ENCODE results near the gene LAMA2. TPM values are rescaled to one million over a fixed set of nuclear protein-coding genes. Genes with fewer than 3 reads are reported as not detected.

Gene LAMA2
- polyA plus RNA-seq, 1 donor from 2014 or later, result 2.5 TPM

DNA sequence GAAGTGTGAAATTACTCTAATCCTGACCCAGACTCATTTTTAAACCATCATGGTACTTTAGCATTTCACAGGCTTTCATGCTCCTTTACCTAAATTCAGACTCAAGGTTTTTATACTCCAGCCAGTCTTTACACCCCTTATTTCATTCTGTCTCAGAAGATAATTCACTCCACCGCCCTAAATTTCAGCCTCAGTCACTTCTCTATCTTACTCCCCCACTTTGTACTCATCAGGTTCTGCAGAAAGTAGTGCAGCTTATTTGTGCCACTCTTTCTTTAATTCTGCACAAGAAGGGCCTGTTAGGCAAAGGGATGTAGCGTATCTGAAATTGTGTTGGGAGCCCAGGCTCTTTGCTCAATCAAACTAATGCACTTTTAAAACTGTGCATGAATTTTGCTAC is 621.5 kb downstream of the LAMA2 start:
- H3K36me3 ChIP-seq (ENCODE audit: insufficient read depth, low read length), result no peaks in the 10 kb centered on the region
- no peaks in the 10 kb centered on the region for H3K9me2 ChIP-seq (ENCODE audit: insufficient read depth, low read length)
- H3K79me2 ChIP-seq (replicated peaks; ENCODE audit: insufficient read depth, low read length), result no peaks in the 10 kb centered on the region
- no peak overlapping the region for H2AFZ ChIP-seq (ENCODE audit: low read depth, low read length)
- H3K27me3 ChIP-seq (ENCODE audit: insufficient read depth, low read depth, low read length), result no peaks in the 10 kb centered on the region
- H3K27ac ChIP-seq (ENCODE audit: low read length), result no peak overlapping the region
- no peak for TF ChIP-seq EP300 (conservative IDR thresholded peaks at IDR 0.05; ENCODE audit: poor library complexity, severe bottlenecking)
- no peak for TF ChIP-seq SMC3 (conservative IDR thresholded peaks at IDR 0.05; ENCODE audit: poor library complexity)
- no peak for TF ChIP-seq EZH2 (IDR thresholded peaks at IDR 0.05; ENCODE audit: borderline replicate concordance, insufficient read depth, low read length, poor library complexity, severe bottlenecking)
- TF ChIP-seq, protein P1, sequence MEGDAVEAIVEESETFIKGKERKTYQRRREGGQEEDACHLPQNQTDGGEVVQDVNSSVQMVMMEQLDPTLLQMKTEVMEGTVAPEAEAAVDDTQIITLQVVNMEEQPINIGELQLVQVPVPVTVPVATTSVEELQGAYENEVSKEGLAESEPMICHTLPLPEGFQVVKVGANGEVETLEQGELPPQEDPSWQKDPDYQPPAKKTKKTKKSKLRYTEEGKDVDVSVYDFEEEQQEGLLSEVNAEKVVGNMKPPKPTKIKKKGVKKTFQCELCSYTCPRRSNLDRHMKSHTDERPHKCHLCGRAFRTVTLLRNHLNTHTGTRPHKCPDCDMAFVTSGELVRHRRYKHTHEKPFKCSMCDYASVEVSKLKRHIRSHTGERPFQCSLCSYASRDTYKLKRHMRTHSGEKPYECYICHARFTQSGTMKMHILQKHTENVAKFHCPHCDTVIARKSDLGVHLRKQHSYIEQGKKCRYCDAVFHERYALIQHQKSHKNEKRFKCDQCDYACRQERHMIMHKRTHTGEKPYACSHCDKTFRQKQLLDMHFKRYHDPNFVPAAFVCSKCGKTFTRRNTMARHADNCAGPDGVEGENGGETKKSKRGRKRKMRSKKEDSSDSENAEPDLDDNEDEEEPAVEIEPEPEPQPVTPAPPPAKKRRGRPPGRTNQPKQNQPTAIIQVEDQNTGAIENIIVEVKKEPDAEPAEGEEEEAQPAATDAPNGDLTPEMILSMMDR (IDR thresholded peaks at IDR 0.05; ENCODE audit: poor library complexity, severe bottlenecking), result no peak
- TF ChIP-seq, protein P2, sequence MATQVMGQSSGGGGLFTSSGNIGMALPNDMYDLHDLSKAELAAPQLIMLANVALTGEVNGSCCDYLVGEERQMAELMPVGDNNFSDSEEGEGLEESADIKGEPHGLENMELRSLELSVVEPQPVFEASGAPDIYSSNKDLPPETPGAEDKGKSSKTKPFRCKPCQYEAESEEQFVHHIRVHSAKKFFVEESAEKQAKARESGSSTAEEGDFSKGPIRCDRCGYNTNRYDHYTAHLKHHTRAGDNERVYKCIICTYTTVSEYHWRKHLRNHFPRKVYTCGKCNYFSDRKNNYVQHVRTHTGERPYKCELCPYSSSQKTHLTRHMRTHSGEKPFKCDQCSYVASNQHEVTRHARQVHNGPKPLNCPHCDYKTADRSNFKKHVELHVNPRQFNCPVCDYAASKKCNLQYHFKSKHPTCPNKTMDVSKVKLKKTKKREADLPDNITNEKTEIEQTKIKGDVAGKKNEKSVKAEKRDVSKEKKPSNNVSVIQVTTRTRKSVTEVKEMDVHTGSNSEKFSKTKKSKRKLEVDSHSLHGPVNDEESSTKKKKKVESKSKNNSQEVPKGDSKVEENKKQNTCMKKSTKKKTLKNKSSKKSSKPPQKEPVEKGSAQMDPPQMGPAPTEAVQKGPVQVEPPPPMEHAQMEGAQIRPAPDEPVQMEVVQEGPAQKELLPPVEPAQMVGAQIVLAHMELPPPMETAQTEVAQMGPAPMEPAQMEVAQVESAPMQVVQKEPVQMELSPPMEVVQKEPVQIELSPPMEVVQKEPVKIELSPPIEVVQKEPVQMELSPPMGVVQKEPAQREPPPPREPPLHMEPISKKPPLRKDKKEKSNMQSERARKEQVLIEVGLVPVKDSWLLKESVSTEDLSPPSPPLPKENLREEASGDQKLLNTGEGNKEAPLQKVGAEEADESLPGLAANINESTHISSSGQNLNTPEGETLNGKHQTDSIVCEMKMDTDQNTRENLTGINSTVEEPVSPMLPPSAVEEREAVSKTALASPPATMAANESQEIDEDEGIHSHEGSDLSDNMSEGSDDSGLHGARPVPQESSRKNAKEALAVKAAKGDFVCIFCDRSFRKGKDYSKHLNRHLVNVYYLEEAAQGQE (IDR thresholded peaks at IDR 0.05; ENCODE audit: borderline replicate concordance), result no peak
- no peak for TF ChIP-seq TAF1 (IDR thresholded peaks at IDR 0.05; ENCODE audit: low read depth)
- no peak for TF ChIP-seq MXI1 (conservative IDR thresholded peaks at IDR 0.05; ENCODE audit: poor library complexity, severe bottlenecking)
- no peak for TF ChIP-seq RAD21 (conservative IDR thresholded peaks at IDR 0.05)
- no peak for TF ChIP-seq POLR2AphosphoS5 (IDR thresholded peaks at IDR 0.05)
- no peak overlapping the region for H3K4me3 ChIP-seq (ENCODE audit: low read length)
- H3F3A ChIP-seq (ENCODE audit: insufficient read depth, low read length, poor library complexity, severe bottlenecking), result no peaks in the 10 kb centered on the region
- no peak overlapping the region for H3K9ac ChIP-seq (ENCODE audit: low read length)
- no peak overlapping the region for H3K4me2 ChIP-seq (ENCODE audit: low read length)
- H4K20me1 ChIP-seq (ENCODE audit: insufficient read depth), result no peaks in the 10 kb centered on the region
- H3K9me3 ChIP-seq (ENCODE audit: low read length), result no peaks in the 10 kb centered on the region

DNA sequence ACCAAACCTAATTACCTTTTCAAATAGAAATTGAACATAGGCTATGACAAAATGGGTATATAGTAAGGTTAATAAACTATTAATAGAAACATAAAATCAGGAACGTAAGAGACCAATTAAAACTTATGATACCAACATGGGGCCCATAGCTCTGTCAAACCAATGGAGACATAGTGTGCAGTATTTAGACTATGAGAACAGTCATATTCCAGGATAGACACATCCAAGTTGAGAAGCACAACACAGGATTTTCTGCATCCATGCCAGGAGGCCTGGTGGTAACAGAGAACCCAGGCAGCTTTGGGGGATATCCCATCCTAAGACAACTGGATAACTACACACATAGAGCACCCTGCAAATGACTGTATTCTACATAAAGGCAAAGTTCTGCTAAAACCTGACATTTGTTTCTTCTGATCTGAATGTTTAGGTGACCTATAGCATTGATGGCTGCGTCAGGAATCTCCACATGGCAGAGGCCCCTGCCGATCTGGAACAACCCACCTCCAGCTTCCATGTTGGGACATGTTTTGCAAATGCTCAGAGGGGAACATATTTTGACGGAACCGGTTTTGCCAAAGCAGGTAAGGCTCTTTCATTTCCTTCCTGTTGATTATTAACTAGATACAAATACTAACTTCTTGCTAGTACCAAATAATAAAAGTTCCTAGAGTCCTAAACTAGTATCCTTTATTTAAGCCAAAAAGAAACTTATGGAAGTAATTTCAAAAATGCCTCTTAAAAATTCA is 624.3 kb downstream of the LAMA2 start:
- Histone ChIP-seq H3K9me3 (ENCODE audit: low read length) (no peaks in the 10 kb centered on the region), H3K36me3 (ENCODE audit: insufficient read depth, low read length) (no peaks in the 10 kb centered on the region), H3K79me2 (replicated peaks; ENCODE audit: insufficient read depth, low read length) (no peaks in the 10 kb centered on the region), H3K27ac (ENCODE audit: low read length) (no peak overlapping the region), H3K9me2 (ENCODE audit: insufficient read depth, low read length) (no peaks in the 10 kb centered on the region), H3K4me2 (ENCODE audit: low read length) (no peak overlapping the region), H3F3A (ENCODE audit: insufficient read depth, low read length, poor library complexity, severe bottlenecking) (no peaks in the 10 kb centered on the region), H3K9ac (ENCODE audit: low read length) (no peak overlapping the region), H4K20me1 (ENCODE audit: insufficient read depth) (no peaks in the 10 kb centered on the region), H3K4me3 (ENCODE audit: low read length) (no peak overlapping the region), H2AFZ (ENCODE audit: low read depth, low read length) (no peak overlapping the region), H3K27me3 (ENCODE audit: insufficient read depth, low read depth, low read length) (no peaks in the 10 kb centered on the region)
- TF ChIP-seq EP300 (conservative IDR thresholded peaks at IDR 0.05; ENCODE audit: poor library complexity, severe bottlenecking) (no peak), MXI1 (conservative IDR thresholded peaks at IDR 0.05; ENCODE audit: poor library complexity, severe bottlenecking) (no peak), RAD21 (conservative IDR thresholded peaks at IDR 0.05) (no peak), EZH2 (IDR thresholded peaks at IDR 0.05; ENCODE audit: borderline replicate concordance, insufficient read depth, low read length, poor library complexity, severe bottlenecking) (no peak), TAF1 (IDR thresholded peaks at IDR 0.05; ENCODE audit: low read depth) (no peak), POLR2AphosphoS5 (IDR thresholded peaks at IDR 0.05) (no peak), SMC3 (conservative IDR thresholded peaks at IDR 0.05; ENCODE audit: poor library complexity) (no peak)
- TF ChIP-seq, protein P2 (IDR thresholded peaks at IDR 0.05; ENCODE audit: borderline replicate concordance), result no peak
- TF ChIP-seq, protein P1 (IDR thresholded peaks at IDR 0.05; ENCODE audit: poor library complexity, severe bottlenecking), result no peak
